GM23248 (cell line): ENCODE data around the gene GOLT1A. TPM values are rescaled to one million over a fixed set of nuclear protein-coding genes. Genes with fewer than 3 reads are reported as not detected.

Source experiments
- DNase-seq: peaks from one replicate; pipeline ENCODE4 v3.0.0-alpha.2; 2015
- H2AFZ ChIP-seq: fragments of 200-600 bp; sonication (generic); 2 replicates; pipeline ENCODE4 v1.6.1; 2016; ENCODE audit warnings: antibody characterized with exemption
- H3F3A ChIP-seq: fragments of 200-600 bp; sonication (generic); 2 replicates; pipeline ENCODE4 v1.6.1; 2016; ENCODE audit warnings: mild to moderate bottlenecking, antibody characterized with exemption, mixed run types; ENCODE audit not compliant: insufficient read depth
- H3K27ac ChIP-seq: fragments of 200-600 bp; sonication (generic); 2 replicates; pipeline ENCODE4 v1.5.1; 2016; ENCODE audit warnings: mild to moderate bottlenecking
- H3K27me3 ChIP-seq: fragments of 200-600 bp; sonication (generic); replicated peaks from 2 replicates; pipeline ENCODE4 v1.6.1; 2016; ENCODE audit warnings: mild to moderate bottlenecking; ENCODE audit not compliant: insufficient read depth
- H3K36me3 ChIP-seq: fragments of 200-600 bp; sonication (generic); 2 replicates; pipeline ENCODE4 v1.6.1; 2016; ENCODE audit warnings: low read depth, mild to moderate bottlenecking
- H3K4me1 ChIP-seq: fragments of 200-600 bp; sonication (generic); 2 replicates; pipeline ENCODE4 v1.6.1; 2016; ENCODE audit warnings: mild to moderate bottlenecking; ENCODE audit not compliant: insufficient read depth
- H3K4me2 ChIP-seq: fragments of 200-600 bp; sonication (generic); one replicate; pipeline ENCODE4 v1.6.1; 2016; ENCODE audit warnings: mild to moderate bottlenecking; ENCODE audit not compliant: unreplicated experiment
- H3K4me3 ChIP-seq: fragments of 200-600 bp; sonication (generic); 2 replicates; pipeline ENCODE4 v1.5.1; 2016; ENCODE audit warnings: mild to moderate bottlenecking
- H3K79me2 ChIP-seq: fragments of 200-600 bp; sonication (generic); 2 replicates; pipeline ENCODE4 v1.6.1; 2016; ENCODE audit warnings: mild to moderate bottlenecking; ENCODE audit not compliant: insufficient read depth
- H3K9ac ChIP-seq: fragments of 200-600 bp; sonication (generic); 2 replicates; pipeline ENCODE4 v1.6.1; 2016; ENCODE audit warnings: mild to moderate bottlenecking
- H3K9me2 ChIP-seq: fragments of 200-600 bp; sonication (generic); 2 replicates; pipeline ENCODE4 v1.6.1; 2016; ENCODE audit warnings: mixed run types, mild to moderate bottlenecking, moderate library complexity; ENCODE audit not compliant: insufficient read depth
- H3K9me3 ChIP-seq: fragments of 200-600 bp; sonication (generic); one replicate; pipeline ENCODE4 v1.6.1; 2017; ENCODE audit warnings: low read depth
- H4K20me1 ChIP-seq: fragments of 200-600 bp; sonication (generic); 2 replicates; pipeline ENCODE4 v1.6.0; 2016; ENCODE audit not compliant: insufficient read depth
- EZH2 ChIP-seq: fragments of 200-600 bp; sonication (generic); IDR thresholded peaks from 2 replicates; pipeline ENCODE4 v1.6.1; 2018; ENCODE audit warnings: antibody characterized with exemption, mild to moderate bottlenecking; ENCODE audit not compliant: insufficient read depth, poor library complexity, severe bottlenecking
- EZH2phosphoT487 ChIP-seq: fragments of 200-600 bp; sonication (generic); IDR thresholded peaks from 2 replicates; pipeline ENCODE4 v1.6.1; 2018; ENCODE audit warnings: antibody characterized with exemption, moderate library complexity, mild to moderate bottlenecking, low read depth; ENCODE audit not compliant: insufficient read depth
- WGBS, 2 experiments: methylation state at CpG; one replicate each; pipeline ENCODE4 v1.1.6; 2015 to 2017; ENCODE audit warnings: low lambda C conversion rate in 2 of 2, low coverage in 1 of 2; ENCODE audit errors: missing lambda C conversion rate in 2 of 2; 5-methylcytosine and 5-hydroxymethylcytosine counted together
- in situ Hi-C: fragments of 300-500 bp; cut with MboI; formaldehyde crosslinking; loops from 2 replicates; pipeline ENCODE4 v1.15.0; 2020
- polyA plus RNA-seq: library from polyadenylated mRNA; unstranded; fragments of >200 nt; fragmentation: Nextera tagmentation; extraction: Ambion mirVana; gene quantifications from 2 replicates; pipeline ENCODE4 v1.2.1, GENCODE V29; 2016
- total RNA-seq: library from RNA; depleted of rRNA; stranded (reverse); fragments of >200 nt; shearing (Covaris generic); gene quantifications from 2 replicates; pipeline ENCODE4 v1.2.3, GENCODE V29; 2014

GOLT1A gene
- total and polyA plus RNA-seq, 2 experiments from 2014 or later = not detected

- Histone ChIP-seq H4K20me1 (no peaks in the 10 kb centered on the region), H3K4me2 (peak overlapping the region; percentile 42), H2AFZ (no peak overlapping the region), H3K9ac (no peak overlapping the region), H3K36me3 (no peaks in the 10 kb centered on the region), H3K27ac (0 out of 2 replicates have a peak overlapping the region, but pooled peaks have one; percentile 13), H3K27me3 (no peaks in the 10 kb centered on the region), H3K9me3 (no peaks in the 10 kb centered on the region), H3K79me2 (no peaks in the 10 kb centered on the region), H3K4me3 (no peak overlapping the region), H3F3A (peaks cover 8% of the 10 kb centered on the region; the same call in 1 of the 2 replicates), H3K4me1 (peaks cover 19% of the 10 kb centered on the region), H3K9me2 (no peaks in the 10 kb centered on the region)
- TF ChIP-seq EZH2 (no peak), EZH2phosphoT487 (no peak)
- DNase-seq = peak; percentile 64
- in situ Hi-C loops = no loop called here
- 45 to 49% methylated on average over 5 of the region's 5 CpGs for WGBS, 2 experiments
Observed at GRCh38 chr1:204255966-204256365, 42.2 kb upstream of the GOLT1A start.

GRCh38 chr1:204255225-204255624 lies 41.4 kb upstream of the GOLT1A start:
- no peak overlapping the region for H3K4me3 ChIP-seq
- peaks cover 8% of the 10 kb centered on the region; the same call in 1 of the 2 replicates for H3F3A ChIP-seq
- no peaks in the 10 kb centered on the region for H3K79me2 ChIP-seq
- 94 to 95% methylated on average over 5 of the region's 5 CpGs for WGBS, 2 experiments
- no peaks in the 10 kb centered on the region for H3K9me3 ChIP-seq
- no peak overlapping the region for H2AFZ ChIP-seq
- no peak for DNase-seq
- H3K9me2 ChIP-seq = no peaks in the 10 kb centered on the region
- H3K36me3 ChIP-seq = no peaks in the 10 kb centered on the region
- no peak overlapping the region for H3K4me2 ChIP-seq
- H3K4me1 ChIP-seq = peaks cover 19% of the 10 kb centered on the region
- H3K27me3 ChIP-seq = no peaks in the 10 kb centered on the region
- no peaks in the 10 kb centered on the region for H4K20me1 ChIP-seq
- TF ChIP-seq EZH2phosphoT487 = no peak
- no peak for TF ChIP-seq EZH2
- H3K9ac ChIP-seq = no peak overlapping the region
- no peak overlapping the region for H3K27ac ChIP-seq
- in situ Hi-C loops = no loop called here

GRCh38 chr1:204254031-204254661 lies 40.4 kb upstream of the GOLT1A start:
- Histone ChIP-seq H3K4me3 (no peak overlapping the region), H3K36me3 (no peaks in the 10 kb centered on the region), H3K27ac (peak overlapping the region; percentile 40), H3K9ac (no peak overlapping the region), H3K4me2 (no peak overlapping the region), H4K20me1 (no peaks in the 10 kb centered on the region), H3K9me2 (no peaks in the 10 kb centered on the region), H3K79me2 (no peaks in the 10 kb centered on the region), H3K27me3 (no peaks in the 10 kb centered on the region), H2AFZ (peak overlapping the region; percentile 58), H3K9me3 (no peaks in the 10 kb centered on the region), H3F3A (peaks cover 8% of the 10 kb centered on the region; the same call in 1 of the 2 replicates), H3K4me1 (peaks cover 19% of the 10 kb centered on the region)
- in situ Hi-C loops = no loop called here
- peak; percentile 88 for DNase-seq
- TF ChIP-seq EZH2phosphoT487 (no peak), EZH2 (no peak)
- WGBS, 2 experiments = 11 to 13% methylated on average over 7 of the region's 7 CpGs

- DNase-seq = no peak
- no peak overlapping the region for H3K27ac ChIP-seq
- no peaks in the 10 kb centered on the region for H3K79me2 ChIP-seq
- in situ Hi-C loops = no loop called here
- no peaks in the 10 kb centered on the region for H3K27me3 ChIP-seq
- H3K36me3 ChIP-seq = no peaks in the 10 kb centered on the region
- no peaks in the 10 kb centered on the region for H3K9me3 ChIP-seq
- TF ChIP-seq EZH2phosphoT487 = no peak
- no peak for TF ChIP-seq EZH2
- WGBS, 2 experiments = 82 to 86% methylated on average over 6 of the region's 6 CpGs
- peaks cover 8% of the 10 kb centered on the region; the same call in 1 of the 2 replicates for H3F3A ChIP-seq
- H4K20me1 ChIP-seq = no peaks in the 10 kb centered on the region
- no peak overlapping the region for H3K4me2 ChIP-seq
- H2AFZ ChIP-seq = no peak overlapping the region
- H3K4me1 ChIP-seq = peaks cover 19% of the 10 kb centered on the region
- H3K4me3 ChIP-seq = no peak overlapping the region
- H3K9ac ChIP-seq = no peak overlapping the region
- H3K9me2 ChIP-seq = no peaks in the 10 kb centered on the region
Observed at GRCh38 chr1:204251926-204252689, 38.3 kb upstream of the GOLT1A start.
